Hematopoietic multipotent progenitor cell treated with erythropoietin and hydrocortisone succinate and interleukin-3 and kit ligand, for 4 days (in vitro differentiated cells): Measurements from ENCODE around the gene MPRIP.
A peak's percentile ranks its signal among the peaks of the same experiment; 100 is the strongest.
"Not testable (repeated sequence)": the region's sequence is repeated elsewhere in the genome, so short reads cannot be mapped to it uniquely, and the experiment has no call there.

Source experiments
- DNase-seq: peaks from one replicate; pipeline ENCODE4 v3.0.0-alpha.2; 2015

MPRIP gene, protein sequence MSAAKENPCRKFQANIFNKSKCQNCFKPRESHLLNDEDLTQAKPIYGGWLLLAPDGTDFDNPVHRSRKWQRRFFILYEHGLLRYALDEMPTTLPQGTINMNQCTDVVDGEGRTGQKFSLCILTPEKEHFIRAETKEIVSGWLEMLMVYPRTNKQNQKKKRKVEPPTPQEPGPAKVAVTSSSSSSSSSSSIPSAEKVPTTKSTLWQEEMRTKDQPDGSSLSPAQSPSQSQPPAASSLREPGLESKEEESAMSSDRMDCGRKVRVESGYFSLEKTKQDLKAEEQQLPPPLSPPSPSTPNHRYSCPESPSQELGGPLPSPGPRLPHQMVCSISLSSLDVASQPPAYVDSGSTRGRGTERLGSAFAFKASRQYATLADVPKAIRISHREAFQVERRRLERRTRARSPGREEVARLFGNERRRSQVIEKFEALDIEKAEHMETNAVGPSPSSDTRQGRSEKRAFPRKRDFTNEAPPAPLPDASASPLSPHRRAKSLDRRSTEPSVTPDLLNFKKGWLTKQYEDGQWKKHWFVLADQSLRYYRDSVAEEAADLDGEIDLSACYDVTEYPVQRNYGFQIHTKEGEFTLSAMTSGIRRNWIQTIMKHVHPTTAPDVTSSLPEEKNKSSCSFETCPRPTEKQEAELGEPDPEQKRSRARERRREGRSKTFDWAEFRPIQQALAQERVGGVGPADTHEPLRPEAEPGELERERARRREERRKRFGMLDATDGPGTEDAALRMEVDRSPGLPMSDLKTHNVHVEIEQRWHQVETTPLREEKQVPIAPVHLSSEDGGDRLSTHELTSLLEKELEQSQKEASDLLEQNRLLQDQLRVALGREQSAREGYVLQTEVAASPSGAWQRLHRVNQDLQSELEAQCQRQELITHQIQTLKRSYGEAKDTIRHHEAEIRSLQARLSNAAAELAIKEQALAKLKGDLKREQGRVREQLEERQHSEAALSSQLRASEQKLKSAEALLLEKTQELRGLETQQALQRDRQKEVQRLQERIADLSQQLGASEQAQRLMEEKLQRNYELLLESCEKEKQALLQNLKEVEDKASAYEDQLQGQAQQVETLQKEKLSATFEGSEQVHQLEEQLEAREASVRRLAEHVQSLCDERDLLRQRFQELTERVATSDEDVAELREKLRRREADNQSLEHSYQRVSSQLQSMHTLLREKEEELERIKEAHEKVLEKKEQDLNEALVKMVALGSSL (N-terminal part only)

DNA sequence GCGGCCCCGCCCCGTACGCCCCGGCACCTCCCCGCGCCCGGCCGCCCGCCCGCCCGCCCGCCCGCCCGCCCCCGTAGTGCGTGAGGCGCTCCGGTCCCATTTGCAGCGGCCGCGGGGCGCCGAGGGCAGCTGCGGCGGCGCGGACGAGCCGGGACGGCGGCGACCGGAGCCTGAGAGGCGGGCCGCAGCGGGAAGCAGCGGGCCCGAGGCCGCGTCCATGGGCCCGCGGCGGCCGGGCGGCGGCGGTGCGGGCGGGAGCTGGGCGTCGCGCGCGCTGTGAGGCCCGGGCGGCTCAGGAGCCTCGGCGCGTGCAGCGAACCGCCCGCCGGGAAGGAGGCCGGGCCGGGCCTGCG, at the start of gene MPRIP:
Gene MPRIP (plus strand): TSS at position 74 of the 353 bp plus-strand sequence. CDS start 392 bp downstream, outside the sequence.
- DNase-seq = no peak

GRCh38 chr17:16994631-16995030, 47.6 kb upstream of the MPRIP start:
- DNase-seq = no peak

- no peak for DNase-seq
Measured at GRCh38 chr17:16995930-16996329, 46.3 kb upstream of the MPRIP start.

GRCh38 chr17:16996726-16997125, 45.5 kb upstream of the MPRIP start:
- not testable (repeated sequence) for DNase-seq

DNA sequence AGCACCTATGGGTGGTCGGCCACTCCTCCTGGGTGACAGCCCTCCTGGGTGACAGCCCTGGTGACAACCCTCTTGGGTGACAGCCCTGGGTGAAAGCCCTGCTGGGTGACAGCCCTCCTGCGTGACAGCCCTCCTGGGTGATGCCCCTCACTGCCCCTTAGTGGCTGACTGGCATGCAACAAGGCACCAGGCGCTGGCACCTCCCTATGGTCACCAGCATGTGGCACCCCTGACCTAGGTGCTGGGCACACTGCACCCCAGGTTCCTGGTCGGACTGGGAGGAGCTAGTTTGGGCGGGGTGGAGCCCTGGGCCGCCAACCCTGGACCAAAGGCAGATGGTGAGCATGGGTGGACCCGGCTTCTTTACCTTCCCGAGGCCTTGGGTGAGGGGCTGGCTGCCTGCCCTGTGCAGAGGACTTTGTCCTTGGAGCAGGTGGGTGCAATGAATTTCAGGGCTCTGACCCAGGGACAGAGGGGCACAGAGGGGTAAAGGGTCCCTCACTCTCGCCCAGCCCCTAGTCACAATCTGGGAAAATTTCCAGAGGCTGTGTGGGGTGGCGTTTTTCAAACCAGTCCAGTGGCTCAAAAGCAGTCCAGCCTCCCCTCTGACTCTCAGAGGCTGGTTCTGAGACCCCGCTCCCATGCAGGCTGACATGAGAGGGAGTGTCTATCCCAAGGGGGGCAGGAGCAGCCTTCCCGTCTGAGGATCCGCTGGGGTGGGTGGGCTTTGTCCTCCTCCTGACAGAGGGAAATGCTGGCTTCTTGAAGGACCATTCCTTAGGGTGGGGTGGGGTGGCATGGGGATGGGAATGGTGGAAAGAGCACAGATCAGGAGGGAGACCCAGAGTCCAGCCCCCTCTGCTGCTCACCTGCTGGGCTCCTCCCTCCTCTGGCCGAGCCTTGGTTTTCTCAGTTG, 44.5 kb upstream of the MPRIP start:
- peak; percentile 60 for DNase-seq

DNA sequence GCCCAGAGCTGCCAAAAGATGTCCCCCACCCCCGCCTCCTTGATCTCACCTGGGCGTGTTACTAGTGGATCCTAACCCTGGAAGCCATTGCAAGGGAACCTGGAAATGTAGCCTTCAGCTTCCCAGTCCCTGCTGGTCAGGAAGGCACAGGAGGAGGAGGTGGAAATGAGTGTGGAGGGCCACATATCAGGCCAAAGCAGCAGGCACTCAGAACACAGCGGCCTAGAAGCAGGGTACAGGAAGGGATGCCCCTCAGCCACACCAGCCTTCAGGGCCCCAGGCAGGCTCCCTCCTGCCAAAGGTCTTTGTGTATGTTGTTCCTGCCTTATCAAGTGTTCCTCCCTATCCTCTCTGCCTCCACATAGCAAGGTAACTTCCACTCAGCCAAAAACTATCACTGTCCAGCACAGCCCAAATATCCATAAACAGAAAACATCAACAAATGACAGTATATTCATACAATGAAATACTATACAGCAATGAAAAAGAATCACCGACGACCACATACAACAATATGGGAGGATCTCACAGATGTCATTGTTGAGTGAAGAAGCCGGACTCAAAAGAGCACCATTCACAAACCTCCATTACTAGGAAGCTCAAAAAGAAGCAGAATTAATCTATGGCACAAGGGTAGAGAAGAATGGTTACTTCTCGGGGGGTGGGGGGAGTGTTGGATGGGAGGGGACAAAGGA, 42.2 kb upstream of the MPRIP start:
- DNase-seq = no peak

- DNase-seq = no peak
Measured at GRCh38 chr17:17001076-17001777, 41.0 kb upstream of the MPRIP start.

DNA sequence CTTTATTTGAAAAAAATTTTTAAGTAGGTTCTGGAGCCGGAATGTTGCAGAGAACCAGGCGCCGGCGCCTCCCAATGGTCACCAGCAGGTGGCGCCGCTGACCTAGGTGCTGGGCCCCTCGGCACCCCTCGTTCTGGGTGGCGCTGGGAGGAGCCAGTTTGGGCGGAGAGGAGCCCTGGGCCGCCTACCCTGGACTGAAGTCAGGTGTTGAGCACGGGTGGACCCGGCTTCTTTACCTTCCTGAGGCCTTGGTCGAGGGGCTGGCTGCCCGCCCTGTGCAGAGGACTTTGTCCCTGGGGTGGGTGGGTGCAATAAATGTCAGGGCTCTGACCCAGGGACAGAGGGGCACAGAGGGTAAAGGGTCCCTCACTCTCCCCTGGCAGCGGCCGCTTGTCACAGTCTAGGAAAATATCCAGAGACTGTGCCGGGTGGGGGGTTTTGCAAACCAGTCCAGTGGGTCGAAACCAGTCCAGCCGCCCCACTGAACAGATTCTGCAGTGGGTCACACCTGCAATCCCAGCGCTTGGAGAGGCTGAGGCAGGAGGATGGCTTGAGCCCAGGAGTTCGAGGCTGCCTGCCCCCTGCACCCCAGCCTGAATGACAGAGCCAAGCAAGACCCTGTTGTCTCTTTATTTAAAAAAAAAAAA, 40.3 kb upstream of the MPRIP start:
- DNase-seq = peak; percentile 86

DNA sequence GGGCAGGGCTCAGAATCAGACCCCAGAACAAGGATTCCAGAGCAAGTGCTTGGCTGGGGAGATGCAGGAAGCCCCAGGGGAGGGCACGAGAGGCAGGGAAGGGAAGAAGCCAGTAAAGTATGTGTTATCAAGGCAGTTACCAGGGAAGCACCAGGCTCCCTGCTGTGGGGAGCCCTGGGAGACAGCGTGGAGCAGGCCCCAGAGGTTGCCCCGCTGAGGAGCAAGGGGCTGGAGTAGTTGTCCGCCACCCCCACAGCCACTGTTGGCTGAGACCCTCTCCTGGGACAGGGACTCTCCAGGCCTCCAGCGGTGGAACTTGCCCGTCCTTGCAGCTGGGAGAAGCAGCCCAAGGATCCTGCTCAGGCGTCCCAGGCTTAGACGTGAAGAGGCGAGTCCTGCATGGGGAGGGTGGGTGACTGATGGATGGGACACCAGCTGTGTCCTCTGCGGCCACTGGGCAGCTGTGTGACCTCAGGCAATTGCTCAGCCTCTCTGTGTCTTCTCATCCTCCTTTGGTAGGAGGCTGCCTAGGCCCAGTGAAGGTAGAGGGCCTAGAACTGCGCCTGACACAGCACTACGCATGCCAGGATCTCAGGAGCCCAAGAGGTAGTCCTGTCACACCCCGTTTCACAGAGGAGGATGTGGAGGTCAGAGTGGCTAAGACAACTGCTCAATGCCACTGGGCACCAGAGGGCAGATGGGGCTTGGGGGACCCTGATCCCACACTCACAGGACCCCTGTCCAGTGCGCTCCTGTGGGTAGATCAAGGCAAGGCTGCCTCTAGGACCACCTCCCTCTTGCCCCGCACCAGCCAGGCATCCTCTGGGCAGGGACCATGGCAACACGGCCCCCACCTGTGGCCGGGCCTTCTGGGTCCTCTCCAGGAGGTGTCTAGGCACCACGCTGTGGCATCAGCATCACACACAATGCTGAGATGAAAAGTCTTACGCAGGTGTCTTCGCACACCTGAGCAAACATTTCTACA, 39.2 kb upstream of the MPRIP start:
- not testable (repeated sequence) for DNase-seq

GRCh38 chr17:17004251-17004996, 37.8 kb upstream of the MPRIP start:
- no peak for DNase-seq

DNA sequence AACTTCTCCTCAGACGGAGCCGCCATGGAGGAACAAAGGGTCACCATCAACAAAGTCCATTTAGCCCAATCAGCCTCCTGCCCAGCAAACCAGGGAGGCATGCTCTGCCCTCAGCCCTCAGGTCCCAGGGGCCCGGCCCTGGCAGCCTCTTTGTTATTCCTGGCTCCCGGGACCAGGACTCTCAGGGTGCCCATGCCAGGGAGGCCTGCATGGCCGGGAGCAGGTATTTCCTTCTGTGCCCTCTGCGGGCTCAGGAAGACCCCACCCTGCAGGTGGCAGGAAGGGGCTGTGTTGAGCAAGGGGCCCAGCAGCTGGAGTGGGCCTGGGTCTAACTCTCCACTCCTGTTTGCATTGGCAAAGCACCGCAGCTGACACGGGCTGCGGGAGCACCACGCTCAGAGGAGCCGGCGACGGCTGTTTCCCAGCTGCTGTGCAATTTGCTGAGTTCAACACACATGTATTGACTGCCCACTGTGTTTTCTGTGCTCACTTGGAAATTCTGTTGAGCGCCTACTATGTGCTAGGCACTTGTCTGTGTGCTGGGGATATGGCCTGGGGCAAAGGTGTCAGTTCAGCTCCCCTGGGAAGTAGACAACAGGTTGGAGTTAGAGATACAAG, 37.2 kb upstream of the MPRIP start:
- DNase-seq = not testable (repeated sequence)

- not testable (repeated sequence) for DNase-seq
Measured at GRCh38 chr17:17007891-17008290, 34.4 kb upstream of the MPRIP start.

GRCh38 chr17:17008621-17009397, 33.4 kb upstream of the MPRIP start:
- not testable (repeated sequence) for DNase-seq

DNA sequence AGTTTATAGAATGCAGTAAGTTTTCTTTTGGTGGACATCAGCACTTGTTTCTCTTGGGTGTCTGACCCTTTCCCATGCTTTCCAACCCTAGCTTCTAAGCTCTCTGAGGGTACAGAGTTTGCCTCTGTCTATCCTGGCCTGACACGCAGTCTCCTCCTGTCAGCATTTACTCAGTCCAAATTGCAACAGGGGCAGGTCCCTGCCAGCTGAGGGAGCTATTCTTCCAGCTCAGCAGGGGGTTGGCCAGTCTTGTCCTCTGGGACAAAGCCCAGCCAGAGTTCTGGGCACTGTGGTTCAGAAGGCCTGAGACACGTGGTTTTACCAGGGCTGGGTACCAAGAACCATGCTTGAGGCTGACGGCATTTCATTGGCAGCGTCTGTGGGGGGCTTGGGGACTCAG, 32.3 kb upstream of the MPRIP start:
- not testable (repeated sequence) for DNase-seq

- not testable (repeated sequence) for DNase-seq
Measured at GRCh38 chr17:17010545-17011034, 31.7 kb upstream of the MPRIP start.

GRCh38 chr17:17011043-17011907, 31.0 kb upstream of the MPRIP start:
- not testable (repeated sequence) for DNase-seq
